ENCODE measurements around the gene OSTM1.
"Not testable (repeated sequence)": the region's sequence is repeated elsewhere in the genome, so short reads cannot be mapped to it uniquely, and the experiment has no call there.

- TF ChIP-seq POLR2AphosphoS5 (IDR thresholded peaks at IDR 0.05; ENCODE audit: low read depth, low read length); REST (IDR thresholded peaks at IDR 0.05; ENCODE audit: low read depth, low read length); CTCF (IDR thresholded peaks at IDR 0.05); EZH2phosphoT487 (IDR thresholded peaks at IDR 0.05; ENCODE audit: borderline replicate concordance, low read depth); ELF1 (IDR thresholded peaks at IDR 0.05); GABPA (IDR thresholded peaks at IDR 0.05; ENCODE audit: low read depth); JUND (IDR thresholded peaks at IDR 0.05); SMC3 (IDR thresholded peaks at IDR 0.05; ENCODE audit: low read depth, low read length); RXRA (IDR thresholded peaks at IDR 0.05; ENCODE audit: borderline replicate concordance, low read depth): not testable (repeated sequence)
- TF ChIP-seq, protein P1, sequence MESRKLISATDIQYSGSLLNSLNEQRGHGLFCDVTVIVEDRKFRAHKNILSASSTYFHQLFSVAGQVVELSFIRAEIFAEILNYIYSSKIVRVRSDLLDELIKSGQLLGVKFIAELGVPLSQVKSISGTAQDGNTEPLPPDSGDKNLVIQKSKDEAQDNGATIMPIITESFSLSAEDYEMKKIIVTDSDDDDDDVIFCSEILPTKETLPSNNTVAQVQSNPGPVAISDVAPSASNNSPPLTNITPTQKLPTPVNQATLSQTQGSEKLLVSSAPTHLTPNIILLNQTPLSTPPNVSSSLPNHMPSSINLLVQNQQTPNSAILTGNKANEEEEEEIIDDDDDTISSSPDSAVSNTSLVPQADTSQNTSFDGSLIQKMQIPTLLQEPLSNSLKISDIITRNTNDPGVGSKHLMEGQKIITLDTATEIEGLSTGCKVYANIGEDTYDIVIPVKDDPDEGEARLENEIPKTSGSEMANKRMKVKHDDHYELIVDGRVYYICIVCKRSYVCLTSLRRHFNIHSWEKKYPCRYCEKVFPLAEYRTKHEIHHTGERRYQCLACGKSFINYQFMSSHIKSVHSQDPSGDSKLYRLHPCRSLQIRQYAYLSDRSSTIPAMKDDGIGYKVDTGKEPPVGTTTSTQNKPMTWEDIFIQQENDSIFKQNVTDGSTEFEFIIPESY (IDR thresholded peaks at IDR 0.05; ENCODE audit: borderline replicate concordance, low read depth): not testable (repeated sequence)
- TF ChIP-seq, protein P2, sequence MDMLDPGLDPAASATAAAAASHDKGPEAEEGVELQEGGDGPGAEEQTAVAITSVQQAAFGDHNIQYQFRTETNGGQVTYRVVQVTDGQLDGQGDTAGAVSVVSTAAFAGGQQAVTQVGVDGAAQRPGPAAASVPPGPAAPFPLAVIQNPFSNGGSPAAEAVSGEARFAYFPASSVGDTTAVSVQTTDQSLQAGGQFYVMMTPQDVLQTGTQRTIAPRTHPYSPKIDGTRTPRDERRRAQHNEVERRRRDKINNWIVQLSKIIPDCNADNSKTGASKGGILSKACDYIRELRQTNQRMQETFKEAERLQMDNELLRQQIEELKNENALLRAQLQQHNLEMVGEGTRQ (IDR thresholded peaks at IDR 0.05; ENCODE audit: borderline replicate concordance, low read depth, low read length): not testable (repeated sequence)
- TF ChIP-seq, protein P3, sequence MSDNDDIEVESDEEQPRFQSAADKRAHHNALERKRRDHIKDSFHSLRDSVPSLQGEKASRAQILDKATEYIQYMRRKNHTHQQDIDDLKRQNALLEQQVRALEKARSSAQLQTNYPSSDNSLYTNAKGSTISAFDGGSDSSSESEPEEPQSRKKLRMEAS (IDR thresholded peaks at IDR 0.05; ENCODE audit: low read depth): not testable (repeated sequence)
These were observed 58.3 kb downstream of the OSTM1 start for GRCh38 chr6:108016283-108016682.

Measured in SK-N-SH (cell line).